ENCODE results near the gene ZNF622.
A peak's percentile ranks its signal among the peaks of the same experiment; 100 is the strongest.

The ZNF622 gene

DNA sequence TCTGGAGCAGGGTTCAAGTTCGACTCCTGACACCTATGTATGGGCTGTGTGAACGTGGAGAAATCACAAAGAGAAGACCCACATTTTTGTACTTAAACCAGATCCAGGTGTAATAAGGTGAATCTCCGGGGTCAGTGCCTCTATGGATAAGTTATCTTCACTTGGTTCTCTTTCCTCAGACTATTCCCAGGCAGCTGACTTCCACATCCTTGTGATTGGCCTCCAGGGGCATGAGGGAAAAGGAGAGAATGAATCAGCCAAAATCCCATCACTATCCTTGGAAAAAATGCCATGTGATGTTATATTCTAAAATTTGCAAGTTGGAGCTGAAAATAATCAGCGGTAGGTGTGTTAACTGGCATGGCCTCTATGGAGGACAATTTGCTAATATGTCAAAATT, 37.2 kb downstream of the ZNF622 start:
- DNase-seq: no peak

DNA sequence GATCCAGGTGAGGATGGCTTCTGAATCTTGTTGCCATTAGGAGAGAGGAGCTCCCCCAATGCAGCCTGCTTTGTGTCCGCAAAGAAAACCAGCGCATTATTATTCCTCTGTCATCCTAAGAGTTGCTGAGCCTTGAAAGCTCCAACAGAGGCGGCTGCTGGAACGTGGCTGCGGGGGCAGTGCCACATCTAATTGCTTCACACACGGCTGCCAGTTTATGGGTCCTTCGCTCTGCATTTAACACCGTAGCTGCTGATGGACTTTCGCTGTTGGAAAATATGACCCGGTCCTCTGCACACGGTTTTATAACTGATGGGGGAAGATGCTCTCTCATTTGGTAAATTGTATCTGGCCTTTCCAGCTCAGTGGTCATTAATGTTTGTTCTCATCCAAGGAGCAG, 38.0 kb downstream of the ZNF622 start:
- no peak for DNase-seq

DNA sequence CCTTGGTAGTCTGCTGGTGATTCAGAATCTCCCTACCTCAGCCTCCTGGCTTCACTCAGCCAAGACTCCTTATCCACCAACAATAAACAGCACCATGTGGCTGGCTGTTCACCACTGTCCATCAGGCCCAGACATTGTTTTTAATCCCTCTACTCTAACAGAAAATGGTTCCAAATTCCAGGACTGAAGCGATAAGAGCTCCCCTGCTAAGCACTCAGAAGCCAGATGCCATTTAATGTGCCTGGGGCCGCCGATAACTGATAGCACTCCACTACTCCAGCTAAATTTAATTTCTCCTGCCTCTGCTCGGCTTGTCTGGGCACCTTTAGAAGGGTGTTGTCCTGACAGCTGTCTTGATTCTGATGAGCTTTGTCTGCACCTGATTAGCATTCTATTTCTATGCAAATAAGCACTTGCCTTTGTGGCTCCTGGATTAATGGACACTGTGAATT, 47.1 kb downstream of the ZNF622 start:
- no peak for DNase-seq

DNA sequence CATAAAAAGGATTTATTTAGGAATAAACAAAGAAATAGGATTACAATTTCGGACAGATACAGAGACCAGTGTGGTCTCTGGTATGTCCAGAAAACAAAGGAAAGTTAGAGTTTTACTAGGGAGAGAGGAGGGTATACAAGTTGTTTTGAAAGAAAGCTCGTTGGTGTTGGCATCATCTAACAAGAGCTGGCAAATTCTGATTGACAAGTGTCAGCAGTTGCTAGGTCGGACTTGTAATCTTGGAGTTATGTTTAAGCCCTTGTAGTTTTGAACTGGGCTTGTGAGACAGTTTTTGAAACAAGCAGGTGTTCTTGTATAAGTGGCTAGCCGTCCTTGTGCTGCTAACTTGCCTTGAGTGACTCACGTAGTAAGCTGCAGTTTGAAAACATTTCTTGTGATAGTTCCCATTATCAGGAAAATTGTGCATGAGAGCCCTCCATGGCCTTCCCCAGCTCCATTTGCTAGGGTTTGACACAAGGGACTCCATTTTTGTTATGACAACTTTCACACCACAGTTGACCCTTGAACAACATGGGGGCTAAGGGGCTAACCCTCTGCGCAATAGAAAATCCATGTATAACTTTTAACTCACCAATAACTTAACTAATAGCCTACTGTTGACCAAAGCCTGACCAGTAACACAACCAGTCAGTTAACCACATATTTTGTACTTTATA, 48.1 kb downstream of the ZNF622 start:
- no peak for DNase-seq

DNA sequence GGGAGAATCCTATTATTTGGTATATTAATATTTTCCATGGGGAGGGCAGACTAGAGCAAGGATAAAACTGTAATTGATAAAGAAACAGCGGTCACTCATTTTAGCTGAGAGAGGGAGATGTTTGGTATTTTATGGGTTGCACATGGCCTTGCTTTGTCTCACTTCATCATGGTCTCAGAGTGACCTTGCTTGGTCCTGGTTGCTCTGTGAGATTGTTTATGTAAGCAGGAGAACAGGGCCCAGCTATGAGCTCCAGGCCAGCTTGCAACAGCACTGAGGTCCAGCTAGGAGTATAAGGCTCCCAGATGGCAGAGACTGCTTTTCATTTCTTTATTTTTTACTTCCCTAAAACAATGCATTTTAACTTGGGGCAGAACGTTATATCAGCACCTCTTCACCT, 50.7 kb downstream of the ZNF622 start:
- DNase-seq: no peak

DNA sequence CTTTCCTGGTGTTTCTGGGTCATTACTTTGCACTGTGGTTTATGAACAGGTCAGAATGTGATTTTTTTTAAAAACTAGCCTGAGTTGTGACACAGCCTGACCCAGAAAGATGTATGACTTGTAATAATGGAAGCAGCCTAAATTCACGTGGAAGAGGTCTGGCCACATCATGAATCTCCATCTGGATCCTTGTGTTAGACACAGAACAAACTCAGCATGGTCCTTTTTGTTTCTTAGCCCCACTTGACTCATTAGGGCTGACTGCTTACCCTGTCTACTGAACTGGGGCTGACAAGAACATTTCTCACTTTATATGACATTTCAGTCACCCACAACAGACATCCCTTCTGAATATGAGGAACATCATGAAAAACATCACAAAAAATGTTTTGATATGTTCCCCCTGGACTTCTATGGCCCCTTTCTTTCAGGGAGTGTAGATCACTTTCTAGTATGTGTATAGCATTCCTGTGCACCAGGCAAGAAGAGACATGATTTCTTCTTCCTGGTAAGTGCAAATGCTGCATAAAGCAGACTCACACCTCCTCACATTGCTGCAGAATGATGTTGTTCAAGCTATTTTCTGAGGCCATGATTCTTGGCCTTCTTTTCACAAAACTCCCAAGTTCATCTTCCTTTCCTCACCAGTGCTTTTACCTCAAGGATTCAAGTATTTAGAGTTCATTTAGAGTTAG, 52.3 kb downstream of the ZNF622 start:
- DNase-seq: no peak

DNA sequence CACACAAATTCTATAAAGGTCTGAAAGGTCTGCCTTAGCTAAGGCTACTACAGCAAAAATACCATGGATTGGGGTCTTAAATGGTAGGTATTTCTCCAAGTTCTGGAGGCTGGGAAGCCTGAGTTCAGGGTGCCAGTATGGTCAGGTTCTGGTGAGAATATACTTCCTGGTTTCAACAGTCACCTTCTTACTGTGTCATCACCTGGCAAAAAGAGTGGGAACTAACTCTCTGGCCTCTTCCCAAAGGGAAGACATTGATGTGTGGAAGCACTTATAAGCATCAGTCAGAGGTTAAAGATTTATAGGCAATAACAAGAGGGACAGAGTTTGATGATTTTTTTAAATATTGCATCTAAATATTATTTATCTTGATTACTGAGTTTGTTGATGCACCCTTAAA, 53.0 kb downstream of the ZNF622 start:
- no peak for DNase-seq

DNA sequence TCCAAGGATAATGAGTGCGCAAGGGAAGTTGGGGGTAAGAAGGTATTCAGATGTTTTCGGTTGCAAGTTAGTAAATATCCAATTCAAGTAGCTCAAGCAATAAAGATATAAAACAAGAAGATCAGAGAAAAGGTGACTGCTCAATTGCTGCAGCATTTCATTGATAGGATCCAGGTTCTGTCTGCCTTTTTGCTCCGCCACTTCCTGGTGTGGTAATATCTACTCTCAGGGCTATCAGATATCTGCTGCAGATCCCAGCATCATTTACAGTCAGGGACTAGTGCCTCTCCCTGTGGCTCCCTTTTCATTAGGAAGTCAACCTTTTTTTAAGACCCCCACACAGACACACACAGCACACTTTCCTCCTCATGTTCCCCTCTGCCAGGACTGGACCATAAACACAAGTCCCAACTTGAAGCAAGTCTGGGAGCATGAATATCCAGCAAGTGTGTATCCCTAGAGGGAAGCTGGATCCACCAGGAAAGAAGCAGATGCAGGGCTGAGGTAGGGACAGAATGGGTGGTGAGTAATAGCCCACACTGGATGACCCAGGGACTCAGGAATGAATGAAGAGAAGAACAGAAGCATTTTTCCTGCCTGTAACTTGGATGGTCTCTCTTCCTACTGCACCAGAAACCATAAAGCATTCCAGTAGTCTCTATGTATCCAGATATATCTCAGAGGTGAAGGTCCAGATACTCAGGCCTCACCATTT, 53.7 kb downstream of the ZNF622 start:
- DNase-seq: peak; percentile 41

DNA sequence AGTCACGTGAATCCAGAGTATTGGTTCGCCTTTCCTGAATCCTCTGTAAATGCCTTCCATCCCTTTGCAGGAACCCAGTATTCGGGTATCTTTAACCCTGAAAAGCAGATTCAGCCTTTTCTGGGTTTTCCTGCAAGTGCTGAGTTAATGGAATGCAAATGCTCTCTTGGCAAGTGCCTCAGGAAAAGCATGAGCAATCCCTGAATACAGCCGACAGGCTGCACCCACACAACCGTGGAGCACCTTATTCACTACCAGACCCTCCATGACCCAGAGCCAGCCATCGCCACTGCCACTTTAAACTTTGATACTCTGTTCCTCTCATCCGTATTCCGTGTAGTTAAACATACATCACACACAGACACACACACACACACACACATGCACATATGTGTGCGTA, 54.4 kb downstream of the ZNF622 start:
- DNase-seq: no peak

DNA sequence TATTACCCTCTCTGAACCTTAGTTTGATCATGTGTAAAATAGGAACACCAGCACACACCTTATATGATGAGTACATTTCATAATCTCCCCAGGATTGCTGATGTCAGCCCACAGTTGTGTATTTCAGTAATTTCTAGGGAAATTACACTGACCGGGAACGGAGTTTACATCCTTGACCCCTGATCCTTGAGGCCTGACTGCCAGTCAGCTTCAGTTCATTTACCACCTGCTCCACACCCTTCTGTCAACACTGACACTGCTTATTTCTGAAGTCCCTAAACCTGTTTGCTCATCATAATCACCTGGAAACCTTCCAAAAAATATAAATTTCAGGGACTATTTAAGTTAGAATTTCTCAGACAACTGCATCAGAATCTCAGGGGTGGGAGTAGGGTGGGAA, 55.3 kb downstream of the ZNF622 start:
- DNase-seq: peak; percentile 73

DNA sequence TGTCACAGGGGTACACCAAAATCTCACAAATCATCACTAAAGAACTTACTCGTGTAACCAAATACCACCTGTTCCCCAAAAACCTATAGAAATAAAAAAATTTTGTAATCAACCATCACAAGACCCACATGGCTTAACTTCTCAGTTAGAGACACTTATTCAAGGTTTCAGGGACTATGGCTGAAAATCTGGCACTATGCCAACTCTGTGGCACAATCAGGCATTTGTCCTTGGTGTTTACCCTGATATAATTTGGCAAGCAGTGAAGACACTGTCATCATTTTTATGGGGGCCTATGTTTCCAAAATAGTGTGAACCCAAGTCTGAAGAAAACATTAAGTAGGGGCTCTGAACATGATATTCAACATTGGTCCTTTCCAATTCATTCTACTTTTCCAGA, 59.0 kb downstream of the ZNF622 start:
- peak; percentile 31 for DNase-seq

DNA sequence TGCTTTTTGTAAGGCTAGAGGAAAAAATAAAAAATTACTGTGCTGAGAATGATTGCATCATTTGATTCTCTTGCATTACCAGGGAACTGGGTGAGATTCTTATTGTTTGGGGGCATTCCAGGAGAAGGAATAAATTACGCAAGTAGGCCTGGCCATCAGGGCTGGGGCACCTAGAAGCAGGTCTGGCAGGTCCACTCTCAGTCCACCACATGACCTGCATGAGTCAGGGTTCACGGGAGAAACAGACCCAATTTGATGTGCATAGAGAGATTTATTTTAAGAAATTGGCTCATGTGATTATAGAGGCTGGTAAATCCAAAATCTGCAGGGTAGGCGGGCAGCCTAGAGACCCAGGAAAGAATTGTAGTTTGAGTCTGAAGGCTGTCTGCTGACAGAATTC, 59.6 kb downstream of the ZNF622 start:
- DNase-seq: no peak

All from NCI-H510A treated with DMSO at 0.1 percent for 48 hours (cell line).